Astrocyte (in vitro differentiated cells and primary cell): Measurements from ENCODE around the gene CCT6A. TPM values are rescaled to one million over a fixed set of nuclear protein-coding genes. Genes with fewer than 3 reads are reported as not detected.
"Not testable (repeated sequence)": the region's sequence is repeated elsewhere in the genome, so short reads cannot be mapped to it uniquely, and the experiment has no call there.

ENCODE experiments used
- DNase-seq: peaks from one replicate; pipeline ENCODE4 v3.0.0-alpha.2; 2010; ENCODE audit warnings: low read depth
- FAIRE-seq: peaks from 2 replicates; lab custom pipeline; 2011; peaks lifted over from hg19 to GRCh38; lab: Jason Lieb, UNC
- H2AFZ ChIP-seq: 2 replicates; pipeline ENCODE4 v1.6.0; 2012; ENCODE audit warnings: low read depth, low read length, inconsistent platforms
- H3K27ac ChIP-seq: 2 replicates; pipeline ENCODE4 v1.5.1; 2011; ENCODE audit warnings: low read depth, low read length, inconsistent platforms
- H3K27me3 ChIP-seq: 2 replicates; pipeline ENCODE4 v1.6.0; 2011; ENCODE audit warnings: low read length, inconsistent platforms; ENCODE audit not compliant: insufficient read depth
- H3K36me3 ChIP-seq: 2 replicates; pipeline ENCODE4 v1.5.1; 2011; ENCODE audit warnings: low read length, inconsistent platforms; ENCODE audit not compliant: insufficient read depth
- H3K4me1 ChIP-seq: 2 replicates; pipeline ENCODE4 v1.5.1; 2011; ENCODE audit warnings: low read length, inconsistent platforms; ENCODE audit not compliant: insufficient read depth
- H3K4me2 ChIP-seq: 2 replicates; pipeline ENCODE4 v1.6.0; 2012; ENCODE audit warnings: low read length, inconsistent platforms
- H3K4me3 ChIP-seq: 2 replicates; pipeline ENCODE4 v1.5.1; 2011; ENCODE audit warnings: low read depth, mild to moderate bottlenecking, low read length, inconsistent platforms; ENCODE audit not compliant: insufficient read depth
- H3K79me2 ChIP-seq: 2 replicates; pipeline ENCODE4 v1.6.0; 2012; ENCODE audit warnings: mild to moderate bottlenecking, low read length, inconsistent platforms; ENCODE audit not compliant: insufficient read depth
- H3K9ac ChIP-seq: 2 replicates; pipeline ENCODE4 v1.6.0; 2012; ENCODE audit warnings: mild to moderate bottlenecking, low read length, inconsistent platforms
- H3K9me3 ChIP-seq: 2 replicates; pipeline ENCODE4 v1.5.1; 2012; ENCODE audit warnings: low read depth, mild to moderate bottlenecking, low read length, inconsistent platforms; ENCODE audit not compliant: insufficient read depth
- H4K20me1 ChIP-seq: 2 replicates; pipeline ENCODE4 v1.6.0; 2012; ENCODE audit warnings: low read length, inconsistent platforms; ENCODE audit not compliant: insufficient read depth
- H3K27ac Mint-ChIP-seq: one replicate; pipeline ENCODE4 v1.8.0; 2021; ENCODE audit warnings: mild to moderate bottlenecking, mixed read lengths; ENCODE audit not compliant: unreplicated experiment
- H3K27me3 Mint-ChIP-seq: one replicate; pipeline ENCODE4 v1.8.0; 2021; ENCODE audit warnings: low read depth, mixed read lengths; ENCODE audit not compliant: unreplicated experiment
- H3K36me3 Mint-ChIP-seq: one replicate; pipeline ENCODE4 v1.8.0; 2021; ENCODE audit warnings: low read depth, mixed read lengths; ENCODE audit not compliant: unreplicated experiment
- H3K4me1 Mint-ChIP-seq: one replicate; pipeline ENCODE4 v1.8.0; 2021; ENCODE audit warnings: low read depth, mixed read lengths; ENCODE audit not compliant: unreplicated experiment
- H3K4me3 Mint-ChIP-seq: one replicate; pipeline ENCODE4 v1.8.0; 2021; ENCODE audit warnings: mild to moderate bottlenecking, moderate library complexity, mixed read lengths; ENCODE audit not compliant: unreplicated experiment
- H3K9me3 Mint-ChIP-seq: one replicate; pipeline ENCODE4 v1.8.0; 2021; ENCODE audit warnings: mild to moderate bottlenecking, mixed read lengths; ENCODE audit not compliant: unreplicated experiment
- CTCF ChIP-seq: IDR thresholded peaks from 2 replicates; pipeline ENCODE4 v1.5.1; 2011; ENCODE audit warnings: low read depth, mild to moderate bottlenecking, inconsistent platforms, low read length, moderate library complexity; ENCODE audit not compliant: insufficient read depth
- EZH2 ChIP-seq: IDR thresholded peaks from 2 replicates; pipeline ENCODE4 v1.6.1; 2012; ENCODE audit warnings: mild to moderate bottlenecking, low read length, inconsistent platforms; ENCODE audit not compliant: insufficient read depth
- total RNA-seq: library from RNA; stranded (reverse); gene quantifications from 2 replicates; pipeline ENCODE4 v1.2.1, GENCODE V29; 2021

CCT6A gene
- total RNA-seq, 1 donor from 2014 or later: 180 TPM

DNA sequence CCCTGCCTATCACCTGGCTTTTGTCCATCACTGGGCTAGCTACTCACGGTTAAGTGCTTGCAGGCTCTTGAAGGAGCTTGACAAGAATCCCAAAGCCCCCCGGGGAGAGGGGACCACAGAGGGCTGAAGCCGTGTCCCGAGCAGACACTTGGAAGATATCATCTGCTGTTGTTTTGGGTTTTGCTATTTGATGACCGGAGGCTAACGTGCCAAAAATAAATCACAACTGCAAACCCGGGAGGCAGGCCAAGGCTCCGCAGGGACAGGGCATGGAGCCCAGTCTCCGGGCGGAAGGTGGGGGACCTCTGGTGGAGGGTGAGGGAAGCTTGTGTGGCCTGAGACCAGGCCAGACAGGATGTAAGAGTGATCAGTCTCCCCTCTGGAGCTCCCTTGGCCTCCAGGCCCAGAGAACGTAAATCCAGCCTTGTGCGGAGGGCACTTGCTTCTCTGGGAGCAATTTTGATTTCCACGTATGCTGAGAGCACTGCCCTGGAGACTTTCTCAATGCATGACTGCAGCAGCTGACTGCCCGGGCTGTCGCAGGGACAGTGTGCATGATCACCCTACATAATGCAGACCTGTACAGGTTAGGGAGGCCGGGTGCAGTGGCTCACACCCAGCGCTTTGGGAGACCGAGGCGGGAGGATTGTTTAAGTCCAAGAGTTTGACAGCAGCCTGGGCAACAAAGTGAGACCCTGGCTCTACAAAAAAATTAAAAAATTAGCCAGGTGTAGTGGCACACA, 41.4 kb downstream of the CCT6A start, which contains the start of gene PHKG1:
PHKG1 (minus strand) TSS at position 164 of the 743 bp plus-strand sequence. CDS start 4,011 bp downstream, outside the sequence.
- no peaks in the 10 kb centered on the region for H3K79me2 ChIP-seq
- DNase-seq: peak; percentile 72
- Mint-ChIP-seq H3K4me3 (no peak within 1 kb of the TSS), H3K4me1 (no peaks in the 10 kb centered on the region), H3K27ac (no peak within 1 kb of the TSS), H3K9me3 (no peaks in the 10 kb centered on the region), H3K36me3 (peaks cover 4% of the 10 kb centered on the region), H3K27me3 (no peaks in the 10 kb centered on the region)
- peak; percentile 80 for FAIRE-seq
- no peak within 1 kb of the TSS for H3K9ac ChIP-seq
- no peak within 1 kb of the TSS for H3K4me3 ChIP-seq
- peaks cover 13% of the 10 kb centered on the region for H3K4me1 ChIP-seq
- H3K9me3 ChIP-seq: no peaks in the 10 kb centered on the region
- H2AFZ ChIP-seq: no peak within 1 kb of the TSS
- H3K4me2 ChIP-seq: peak within 1 kb of the TSS; percentile 62
- H4K20me1 ChIP-seq: no peaks in the 10 kb centered on the region
- H3K27me3 ChIP-seq: no peaks in the 10 kb centered on the region
- H3K36me3 ChIP-seq: no peaks in the 10 kb centered on the region
- TF ChIP-seq CTCF (peak; percentile 40), EZH2 (no peak)
- H3K27ac ChIP-seq: no peak within 1 kb of the TSS

DNA sequence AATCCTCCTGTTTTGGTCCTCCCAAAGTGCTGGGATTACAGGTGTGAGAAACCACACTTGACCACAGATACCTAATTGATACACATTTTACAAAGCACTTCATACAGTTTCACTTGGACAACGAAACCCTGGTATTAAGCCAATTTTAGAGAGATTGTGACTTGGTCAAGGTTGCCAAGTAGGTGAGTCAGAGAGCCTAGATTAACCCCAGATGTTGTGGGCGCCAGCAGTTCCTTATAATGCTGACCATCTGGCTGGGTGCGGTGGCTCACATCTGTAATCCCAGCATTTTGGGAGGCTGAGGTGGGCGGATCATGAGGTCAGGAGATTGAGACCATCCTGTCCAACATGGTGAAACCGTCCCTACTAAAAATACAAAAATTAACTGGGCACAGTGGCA, 46.1 kb downstream of the CCT6A start:
- H3K27ac ChIP-seq: no peak overlapping the region
- H3K79me2 ChIP-seq: peaks cover 3% of the 10 kb centered on the region
- H3K9me3 ChIP-seq: no peaks in the 10 kb centered on the region
- H3K4me1 ChIP-seq: peaks cover 11% of the 10 kb centered on the region
- H3K9ac ChIP-seq: no peak overlapping the region
- FAIRE-seq (no peak), DNase-seq (peak; percentile 73)
- no peak overlapping the region for H2AFZ ChIP-seq
- peaks cover 30% of the 10 kb centered on the region for H3K36me3 ChIP-seq
- peak overlapping the region; percentile 2 for H3K4me2 ChIP-seq
- Mint-ChIP-seq H3K4me1 (no peaks in the 10 kb centered on the region), H3K4me3 (no peak overlapping the region), H3K36me3 (no peaks in the 10 kb centered on the region), H3K27me3 (no peaks in the 10 kb centered on the region), H3K9me3 (no peaks in the 10 kb centered on the region), H3K27ac (no peak overlapping the region)
- H3K4me3 ChIP-seq: no peak overlapping the region
- peaks cover 4% of the 10 kb centered on the region for H4K20me1 ChIP-seq
- TF ChIP-seq EZH2: no peak
- no peak for TF ChIP-seq CTCF
- H3K27me3 ChIP-seq: no peaks in the 10 kb centered on the region

- H3K4me3 Mint-ChIP-seq, H3K79me2 ChIP-seq, FAIRE-seq: not testable (repeated sequence)
Measured at GRCh38 chr7:56098187-56099008, 46.8 kb downstream of the CCT6A start.

More at GRCh38 chr7:56098187-56099008, 46.8 kb downstream of the CCT6A start:
- not testable (repeated sequence) for H3K9me3 ChIP-seq, H3K27me3 ChIP-seq, H3K36me3 Mint-ChIP-seq, H3K9ac ChIP-seq, H3K9me3 Mint-ChIP-seq, H3K4me1 ChIP-seq, H3K4me2 ChIP-seq, H3K27ac ChIP-seq, H3K4me1 Mint-ChIP-seq, H3K27ac Mint-ChIP-seq, H2AFZ ChIP-seq, DNase-seq, H3K27me3 Mint-ChIP-seq, H3K4me3 ChIP-seq
- Histone ChIP-seq H3K36me3 (peaks cover 35% of the 10 kb centered on the region), H4K20me1 (peaks cover 10% of the 10 kb centered on the region)
